GM13976 (cell line): ENCODE measurements around the gene BSDC1.

Experiments used
- DNase-seq: peaks from one replicate; pipeline ENCODE4 v3.0.0; 2012; ENCODE audit warnings: low spot score
- CTCF ChIP-seq: IDR thresholded peaks from 2 replicates; pipeline ENCODE4 v1.5.1; 2012; ENCODE audit warnings: borderline replicate concordance, mild to moderate bottlenecking; ENCODE audit not compliant: insufficient read depth; ENCODE audit errors: extremely low read depth, missing control alignments, control extremely low read depth
- in situ Hi-C: fragments of 300-500 bp; cut with MboI; formaldehyde crosslinking; loops from one replicate; pipeline ENCODE4 v1.12.0; 2022; ENCODE audit warnings: low sequenced_read_pairs, mixed read lengths, inconsistent platforms; ENCODE audit not compliant: unreplicated experiment

Gene BSDC1

GRCh38 chr1:32351399-32352238, 42.6 kb downstream of the BSDC1 start:
- TF ChIP-seq CTCF = no peak
- DNase-seq = peak; percentile 99
- in situ Hi-C loops = no loop called here

DNA sequence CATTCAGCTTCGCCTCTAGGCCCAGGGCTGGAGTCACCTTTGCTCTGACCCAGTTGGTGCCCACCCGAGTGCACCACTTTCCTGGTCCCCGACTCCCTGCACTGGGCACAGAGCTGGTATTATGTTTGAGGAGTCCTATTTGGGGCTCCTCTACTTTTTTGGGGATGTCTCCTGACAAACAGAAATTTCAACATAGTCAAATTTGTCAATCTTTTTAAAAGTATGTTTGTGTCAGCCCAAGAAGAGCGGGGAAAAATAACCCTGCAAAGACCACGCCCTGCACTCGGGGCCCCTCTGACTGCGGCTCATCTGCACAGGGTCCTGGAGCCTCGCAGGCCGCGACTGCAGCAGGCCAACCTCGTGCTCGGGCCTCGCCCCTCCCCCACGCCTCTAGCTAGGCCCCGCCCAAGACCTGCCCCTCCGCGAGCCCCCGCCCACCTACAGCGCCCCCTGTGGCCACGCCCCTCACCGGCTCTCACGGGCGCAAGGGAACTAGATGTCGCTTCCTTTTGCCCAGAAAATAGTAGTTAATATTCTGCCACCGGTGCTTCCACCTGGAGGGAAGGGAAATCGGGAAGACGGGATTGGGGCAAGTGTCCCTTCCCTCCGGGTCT, 43.3 kb downstream of the BSDC1 start:
- peak; percentile 89 for DNase-seq
- peak; percentile 38 for TF ChIP-seq CTCF
- in situ Hi-C loops = no loop called here

DNA sequence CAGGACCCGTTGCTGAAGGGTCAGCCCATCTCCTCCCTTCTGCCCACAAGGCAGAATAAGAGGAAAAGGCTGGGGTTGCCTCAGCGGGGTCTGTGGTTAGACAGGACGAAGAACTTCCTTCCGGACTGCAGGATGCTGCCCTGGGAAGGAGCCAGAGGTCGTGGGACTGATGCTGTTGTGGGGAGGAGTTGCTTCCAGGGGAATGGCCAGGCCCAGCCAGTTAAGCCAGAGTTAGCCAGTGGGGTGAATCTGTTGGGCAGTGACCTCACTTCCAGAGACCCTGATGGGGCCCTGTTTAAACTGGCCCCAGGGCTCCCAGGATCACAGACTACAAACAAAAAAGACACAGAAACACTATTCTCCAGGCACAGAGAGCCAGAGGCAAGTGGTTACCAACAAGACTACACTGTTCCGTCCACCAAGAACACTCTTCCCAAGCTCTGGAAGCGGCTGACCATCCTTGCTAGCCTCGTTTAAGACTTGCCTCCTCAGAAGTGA, 45.0 kb downstream of the BSDC1 start:
- DNase-seq = no peak
- in situ Hi-C loops = no loop called here
- TF ChIP-seq CTCF = no peak

DNA sequence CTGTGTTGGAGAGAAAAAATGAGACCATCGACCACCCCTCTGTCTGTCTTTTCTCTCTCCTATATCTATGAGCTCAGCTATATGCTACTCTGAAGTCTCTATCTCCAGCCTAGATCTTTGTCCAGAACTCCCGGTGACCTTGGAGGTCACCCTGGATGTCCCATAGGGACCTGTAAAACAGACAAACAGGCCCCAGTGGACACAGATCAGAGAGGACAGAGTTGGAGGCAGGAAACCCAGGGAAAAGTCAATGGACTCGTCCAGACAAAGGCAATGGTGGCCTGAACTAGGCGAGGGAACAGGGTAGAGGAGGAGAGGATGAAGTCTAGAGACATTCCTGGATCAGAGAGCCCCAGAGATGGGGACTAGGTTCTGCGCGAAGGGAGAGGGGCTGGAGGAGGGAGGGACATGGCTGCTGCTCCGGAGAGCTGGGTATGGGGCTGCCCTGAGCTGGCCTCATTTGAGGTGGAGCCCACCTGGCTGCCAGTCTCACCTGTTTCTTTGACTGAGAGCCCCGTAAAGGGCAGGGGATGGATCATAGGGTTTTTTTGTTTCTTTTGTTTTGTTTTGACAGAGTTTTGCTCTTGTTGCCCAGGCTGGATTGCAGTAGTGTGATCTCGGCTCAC, 47.6 kb downstream of the BSDC1 start:
- in situ Hi-C loops = no loop called here
- no peak for DNase-seq
- no peak for TF ChIP-seq CTCF

DNA sequence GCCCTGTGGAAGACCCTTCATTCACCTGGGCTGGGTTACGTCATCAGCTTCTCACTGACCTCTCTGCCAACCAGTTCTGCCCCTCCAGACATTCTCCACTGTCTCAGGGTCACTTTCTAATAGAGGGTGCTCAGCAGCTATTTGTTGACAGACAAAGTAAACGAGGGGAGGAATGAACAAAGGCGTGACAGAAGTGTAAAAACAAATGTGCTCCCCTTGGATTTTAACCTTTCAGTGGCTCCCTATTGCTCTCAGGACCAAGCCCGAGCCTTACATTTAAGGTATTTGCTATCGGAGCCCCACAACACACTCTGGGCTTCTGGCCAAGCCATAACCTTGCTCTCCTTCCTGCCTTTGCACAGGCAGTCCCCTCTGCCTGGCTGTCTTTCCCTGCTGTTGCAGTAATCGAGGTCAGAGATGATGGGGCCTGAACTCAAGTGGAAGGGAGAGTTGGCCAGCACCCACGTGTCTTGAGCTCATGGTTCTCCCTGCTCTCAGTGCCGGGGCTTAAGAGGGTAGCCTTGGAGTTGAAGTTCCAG, 48.9 kb downstream of the BSDC1 start:
- no peak for DNase-seq
- in situ Hi-C loops = no loop called here
- TF ChIP-seq CTCF = no peak

GRCh38 chr1:32342704-32343103, 51.5 kb downstream of the BSDC1 start:
- in situ Hi-C loops = no loop called here
- no peak for DNase-seq
- TF ChIP-seq CTCF = no peak
